ENCODE measurements around the gene OPN3. TPM values are rescaled to one million over a fixed set of nuclear protein-coding genes. Genes with fewer than 3 reads are reported as not detected.

OPN3 gene
- total RNA-seq, 2 donors from 2014 or later, result 7.2 to 13.4 TPM

- no peak overlapping the region for H3K4me3 ChIP-seq
- no peaks in the 10 kb centered on the region for H3K36me3 ChIP-seq
- peaks cover 21 to 22% of the 10 kb centered on the region in 2 donors for H3K4me1 ChIP-seq (ENCODE audit: control insufficient read depth in 1 of 2, low read depth in 2 of 2)
- H3K9me3 ChIP-seq, result no peaks in the 10 kb centered on the region
- DNase-seq (ENCODE audit: low spot score) (no peak), ATAC-seq (ENCODE audit: insufficient number of reproducible peaks, low FRiP score, low read depth) (no peak)
- TF ChIP-seq, protein P1, sequence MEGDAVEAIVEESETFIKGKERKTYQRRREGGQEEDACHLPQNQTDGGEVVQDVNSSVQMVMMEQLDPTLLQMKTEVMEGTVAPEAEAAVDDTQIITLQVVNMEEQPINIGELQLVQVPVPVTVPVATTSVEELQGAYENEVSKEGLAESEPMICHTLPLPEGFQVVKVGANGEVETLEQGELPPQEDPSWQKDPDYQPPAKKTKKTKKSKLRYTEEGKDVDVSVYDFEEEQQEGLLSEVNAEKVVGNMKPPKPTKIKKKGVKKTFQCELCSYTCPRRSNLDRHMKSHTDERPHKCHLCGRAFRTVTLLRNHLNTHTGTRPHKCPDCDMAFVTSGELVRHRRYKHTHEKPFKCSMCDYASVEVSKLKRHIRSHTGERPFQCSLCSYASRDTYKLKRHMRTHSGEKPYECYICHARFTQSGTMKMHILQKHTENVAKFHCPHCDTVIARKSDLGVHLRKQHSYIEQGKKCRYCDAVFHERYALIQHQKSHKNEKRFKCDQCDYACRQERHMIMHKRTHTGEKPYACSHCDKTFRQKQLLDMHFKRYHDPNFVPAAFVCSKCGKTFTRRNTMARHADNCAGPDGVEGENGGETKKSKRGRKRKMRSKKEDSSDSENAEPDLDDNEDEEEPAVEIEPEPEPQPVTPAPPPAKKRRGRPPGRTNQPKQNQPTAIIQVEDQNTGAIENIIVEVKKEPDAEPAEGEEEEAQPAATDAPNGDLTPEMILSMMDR (IDR thresholded peaks at IDR 0.05), result no peak
- peak overlapping the region in 1 of 2 donors; percentile 83 for H3K27ac ChIP-seq
- H3K27me3 ChIP-seq (replicated peaks; ENCODE audit: insufficient read depth), result no peaks in the 10 kb centered on the region
These were observed 1.8 kb upstream of the OPN3 start for GRCh38 chr1:241641773-241642592.

DNA sequence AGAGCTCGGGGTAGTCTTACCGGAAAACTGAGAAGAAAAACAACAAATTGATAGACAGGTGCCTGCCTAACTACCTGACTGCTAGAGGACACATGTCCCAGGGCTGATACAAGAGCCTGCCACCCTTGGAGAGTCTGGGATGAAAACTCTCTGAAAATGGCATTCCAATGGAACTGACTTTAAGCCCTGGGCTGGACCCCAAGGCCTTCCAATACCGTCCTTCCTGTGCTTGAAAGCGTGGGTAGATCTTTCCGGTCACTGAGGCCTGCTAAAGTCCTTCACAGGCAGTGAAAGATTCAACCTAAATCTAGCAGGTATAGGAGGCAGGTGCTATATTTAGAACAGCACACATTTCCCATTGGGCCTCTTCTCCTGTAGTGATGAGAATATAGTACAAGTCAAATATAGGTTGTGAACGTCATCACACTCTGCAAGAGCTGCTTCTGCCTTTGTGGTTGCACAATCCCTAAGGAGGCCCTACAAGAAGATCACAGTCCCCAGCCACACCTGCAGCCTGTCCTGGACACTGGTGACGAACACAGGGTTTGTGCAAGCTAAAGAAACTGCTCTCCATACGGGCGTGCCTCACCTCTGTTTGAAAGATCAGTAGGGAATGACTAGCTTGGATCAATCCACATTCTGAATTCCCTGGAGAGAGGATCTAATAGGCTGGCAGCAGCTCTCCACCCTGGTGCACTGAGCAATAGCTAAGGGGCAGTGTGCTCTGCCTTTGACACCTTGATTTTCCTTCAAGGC is 876 bp upstream of the OPN3 start:
- Histone ChIP-seq H3K27me3 (replicated peaks; ENCODE audit: insufficient read depth) (no peaks in the 10 kb centered on the region), H3K4me1 (ENCODE audit: control insufficient read depth in 1 of 2, low read depth in 2 of 2) (peaks cover 24 to 26% of the 10 kb centered on the region in 2 donors), H3K36me3 (no peaks in the 10 kb centered on the region), H3K4me3 (peak overlapping the region; percentile 78), H3K9me3 (no peaks in the 10 kb centered on the region), H3K27ac (peak overlapping the region; percentile 63 to 83)
- TF ChIP-seq, protein P1 (IDR thresholded peaks at IDR 0.05), result no peak
- ATAC-seq (ENCODE audit: insufficient number of reproducible peaks, low FRiP score, low read depth), result no peak
- DNase-seq (ENCODE audit: low spot score), result no peak

DNA sequence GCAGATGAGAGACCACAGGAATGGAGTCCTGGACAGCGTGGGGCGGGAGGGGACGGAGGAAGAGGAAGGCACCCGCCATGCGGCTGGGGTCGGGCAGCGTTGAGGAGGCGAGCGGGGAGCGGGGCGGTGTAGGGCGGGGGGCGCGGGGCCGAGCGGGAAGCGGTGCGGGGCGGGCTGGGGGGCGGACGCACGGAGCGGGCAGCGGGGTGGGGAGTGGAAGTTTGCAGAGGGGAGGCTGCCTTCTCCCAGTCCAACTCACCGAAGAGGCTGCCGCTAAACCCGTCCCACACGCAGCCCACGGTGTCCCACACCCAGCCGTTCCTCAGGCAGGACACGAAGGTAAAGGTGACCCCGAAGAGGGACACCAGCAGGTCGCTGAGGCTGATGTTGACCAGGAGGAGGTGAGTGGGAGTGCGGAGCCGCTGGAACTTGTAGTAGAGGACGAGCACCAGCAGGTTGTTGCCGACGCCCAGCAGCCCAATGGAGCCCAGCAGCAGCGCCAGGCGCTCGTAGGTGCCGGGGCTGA is 483 bp downstream of the OPN3 start:
- Histone ChIP-seq H3K27me3 (replicated peaks; ENCODE audit: insufficient read depth) (no peaks in the 10 kb centered on the region), H3K9me3 (no peaks in the 10 kb centered on the region), H3K36me3 (no peaks in the 10 kb centered on the region), H3K4me3 (peak overlapping the region; percentile 78), H3K4me1 (ENCODE audit: control insufficient read depth in 1 of 2, low read depth in 2 of 2) (peaks cover 24 to 26% of the 10 kb centered on the region in 2 donors), H3K27ac (peak overlapping the region; percentile 58 to 60)
- TF ChIP-seq, protein P1 (IDR thresholded peaks at IDR 0.05), result no peak
- no peak for DNase-seq (ENCODE audit: low spot score)
- peak; percentile 17 for ATAC-seq (ENCODE audit: insufficient number of reproducible peaks, low FRiP score, low read depth)

- TF ChIP-seq, protein P1 (IDR thresholded peaks at IDR 0.05), result no peak
- no peaks in the 10 kb centered on the region for H3K9me3 ChIP-seq
- ATAC-seq (ENCODE audit: insufficient number of reproducible peaks, low FRiP score, low read depth) (no peak), DNase-seq (ENCODE audit: low spot score) (no peak)
- peak overlapping the region; percentile 78 for H3K4me3 ChIP-seq
- peaks cover 24 to 26% of the 10 kb centered on the region in 2 donors for H3K4me1 ChIP-seq (ENCODE audit: control insufficient read depth in 1 of 2, low read depth in 2 of 2)
- H3K27me3 ChIP-seq (replicated peaks; ENCODE audit: insufficient read depth), result no peaks in the 10 kb centered on the region
- H3K36me3 ChIP-seq, result no peaks in the 10 kb centered on the region
- H3K27ac ChIP-seq, result no peak overlapping the region
These were observed 1.1 kb downstream of the OPN3 start for GRCh38 chr1:241638909-241639622.
